ENCODE data around the gene ADRA1B. TPM values are rescaled to one million over a fixed set of nuclear protein-coding genes. Genes with fewer than 3 reads are reported as not detected.

Gene ADRA1B
- total RNA-seq, 1 donor from 2014 or later, result 0.66 TPM

DNA sequence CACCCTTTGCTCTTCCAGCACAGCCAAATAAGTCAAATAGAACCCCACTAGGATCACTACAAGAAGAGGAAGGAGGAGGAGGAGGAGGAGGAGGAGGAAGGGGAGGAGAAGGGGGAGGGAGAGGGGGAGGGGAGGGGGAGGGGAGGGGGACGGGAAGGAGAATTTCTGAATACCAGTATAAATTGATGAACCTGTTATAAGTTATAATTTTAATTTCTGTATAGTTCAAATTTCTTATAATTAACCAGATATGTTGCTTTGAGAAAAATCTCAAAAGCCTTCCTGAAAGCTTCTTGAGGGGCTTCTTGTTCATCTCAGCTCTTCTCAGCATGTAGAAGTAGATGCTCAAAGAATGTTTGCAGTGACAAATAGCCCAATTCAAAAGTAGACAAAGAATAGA lies 15.0 kb upstream of the ADRA1B start:
- Mint-ChIP-seq H3K4me3 (ENCODE audit: unreplicated experiment) (no peak overlapping the region), H3K27me3 (ENCODE audit: unreplicated experiment) (peaks cover 3% of the 10 kb centered on the region), H3K27ac (ENCODE audit: unreplicated experiment) (no peak overlapping the region), H3K9me3 (ENCODE audit: unreplicated experiment) (no peaks in the 10 kb centered on the region), H3K4me1 (ENCODE audit: low read depth, unreplicated experiment) (peaks cover 5% of the 10 kb centered on the region), H3K36me3 (ENCODE audit: unreplicated experiment) (no peaks in the 10 kb centered on the region)
- no peak for DNase-seq
- TF ChIP-seq, protein P1, sequence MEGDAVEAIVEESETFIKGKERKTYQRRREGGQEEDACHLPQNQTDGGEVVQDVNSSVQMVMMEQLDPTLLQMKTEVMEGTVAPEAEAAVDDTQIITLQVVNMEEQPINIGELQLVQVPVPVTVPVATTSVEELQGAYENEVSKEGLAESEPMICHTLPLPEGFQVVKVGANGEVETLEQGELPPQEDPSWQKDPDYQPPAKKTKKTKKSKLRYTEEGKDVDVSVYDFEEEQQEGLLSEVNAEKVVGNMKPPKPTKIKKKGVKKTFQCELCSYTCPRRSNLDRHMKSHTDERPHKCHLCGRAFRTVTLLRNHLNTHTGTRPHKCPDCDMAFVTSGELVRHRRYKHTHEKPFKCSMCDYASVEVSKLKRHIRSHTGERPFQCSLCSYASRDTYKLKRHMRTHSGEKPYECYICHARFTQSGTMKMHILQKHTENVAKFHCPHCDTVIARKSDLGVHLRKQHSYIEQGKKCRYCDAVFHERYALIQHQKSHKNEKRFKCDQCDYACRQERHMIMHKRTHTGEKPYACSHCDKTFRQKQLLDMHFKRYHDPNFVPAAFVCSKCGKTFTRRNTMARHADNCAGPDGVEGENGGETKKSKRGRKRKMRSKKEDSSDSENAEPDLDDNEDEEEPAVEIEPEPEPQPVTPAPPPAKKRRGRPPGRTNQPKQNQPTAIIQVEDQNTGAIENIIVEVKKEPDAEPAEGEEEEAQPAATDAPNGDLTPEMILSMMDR (IDR thresholded peaks at IDR 0.05; ENCODE audit: partially characterized antibody, unreplicated experiment), result no peak

DNA sequence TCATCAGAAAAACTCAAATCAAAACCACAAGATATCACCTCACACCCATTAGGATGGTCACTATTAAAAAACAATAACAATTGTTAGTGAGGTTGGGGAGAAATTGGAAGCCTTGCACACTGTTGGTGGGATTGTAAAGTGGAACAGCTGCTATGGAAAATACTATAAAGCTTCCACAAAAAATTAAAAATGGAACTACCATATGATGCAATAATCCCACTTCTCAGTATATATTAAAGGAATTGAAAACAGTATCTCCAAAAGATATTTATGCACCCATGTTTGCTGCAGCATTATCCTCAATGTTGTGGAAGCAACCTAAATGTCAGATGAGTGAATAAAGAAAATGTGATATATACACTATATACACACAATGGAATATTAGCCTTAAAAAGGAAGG lies 14.5 kb upstream of the ADRA1B start:
- H3K27me3 Mint-ChIP-seq (ENCODE audit: unreplicated experiment), result peaks cover 3% of the 10 kb centered on the region
- no peak overlapping the region for H3K4me3 Mint-ChIP-seq (ENCODE audit: unreplicated experiment)
- no peaks in the 10 kb centered on the region for H3K9me3 Mint-ChIP-seq (ENCODE audit: unreplicated experiment)
- TF ChIP-seq, protein P1 (IDR thresholded peaks at IDR 0.05; ENCODE audit: partially characterized antibody, unreplicated experiment), result no peak
- no peak overlapping the region for H3K27ac Mint-ChIP-seq (ENCODE audit: unreplicated experiment)
- H3K4me1 Mint-ChIP-seq (ENCODE audit: low read depth, unreplicated experiment), result peaks cover 5% of the 10 kb centered on the region
- no peaks in the 10 kb centered on the region for H3K36me3 Mint-ChIP-seq (ENCODE audit: unreplicated experiment)
- DNase-seq, result no peak

DNA sequence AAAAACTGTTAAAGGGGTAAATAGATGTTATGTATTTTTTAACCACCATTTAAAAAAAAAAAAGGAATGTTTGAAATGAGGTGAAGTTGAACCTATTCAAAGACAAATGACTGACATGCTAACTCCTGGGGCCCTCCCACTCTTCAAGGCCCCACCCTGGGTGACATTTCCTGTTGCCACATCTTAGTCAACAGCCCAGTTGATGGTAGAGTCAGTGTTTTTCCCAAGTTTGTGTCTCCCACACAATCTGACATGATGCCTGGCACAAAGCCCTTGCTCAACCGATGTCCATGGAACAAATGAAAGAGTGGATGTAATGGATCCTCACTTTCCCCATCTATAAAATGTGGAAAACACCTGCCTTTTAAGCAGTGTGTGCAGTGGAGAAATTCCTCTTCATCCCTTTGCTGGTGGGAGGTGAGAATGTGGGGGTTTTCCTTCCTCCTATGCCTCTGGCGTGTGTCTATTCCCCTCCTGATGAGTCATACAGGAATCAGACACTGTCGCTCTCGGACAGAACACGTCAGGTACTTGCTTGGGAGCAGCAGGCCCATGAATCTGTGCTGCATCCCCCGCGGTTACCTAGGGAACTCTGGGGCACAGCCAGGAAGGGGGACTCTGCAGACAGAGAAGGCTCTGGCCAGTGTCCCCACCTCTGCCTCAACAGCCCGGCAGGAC lies 13.7 kb upstream of the ADRA1B start:
- peaks cover 5% of the 10 kb centered on the region for H3K4me1 Mint-ChIP-seq (ENCODE audit: low read depth, unreplicated experiment)

DNA sequence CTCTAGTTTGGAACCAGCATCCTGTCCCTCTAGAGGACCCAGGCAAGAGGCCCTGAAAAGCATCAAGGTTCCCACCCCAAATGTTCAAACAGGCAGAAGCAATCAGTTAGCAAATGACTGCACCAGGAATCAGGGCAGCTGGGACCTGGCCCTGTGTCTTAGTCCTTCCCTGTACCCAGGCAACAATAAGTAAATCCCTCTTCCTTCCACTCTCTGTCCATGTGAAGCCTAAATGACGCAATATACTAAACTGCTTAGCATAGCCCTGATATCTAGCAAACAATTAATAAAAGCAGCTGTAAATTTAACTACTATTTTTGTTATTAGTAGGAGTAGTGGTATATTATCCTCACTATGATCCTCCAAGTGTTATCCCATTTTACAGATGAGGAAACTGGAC lies 13.2 kb upstream of the ADRA1B start:
- Mint-ChIP-seq H3K27me3 (ENCODE audit: unreplicated experiment) (peaks cover 3% of the 10 kb centered on the region), H3K4me1 (ENCODE audit: low read depth, unreplicated experiment) (peaks cover 5% of the 10 kb centered on the region), H3K4me3 (ENCODE audit: unreplicated experiment) (no peak overlapping the region), H3K9me3 (ENCODE audit: unreplicated experiment) (no peaks in the 10 kb centered on the region), H3K36me3 (ENCODE audit: unreplicated experiment) (no peaks in the 10 kb centered on the region), H3K27ac (ENCODE audit: unreplicated experiment) (no peak overlapping the region)
- DNase-seq, result no peak
- TF ChIP-seq, protein P1 (IDR thresholded peaks at IDR 0.05; ENCODE audit: partially characterized antibody, unreplicated experiment), result no peak

More for the DNA sequence above, 13.7 kb upstream of the ADRA1B start:
- no peak for DNase-seq
- TF ChIP-seq, protein P1 (IDR thresholded peaks at IDR 0.05; ENCODE audit: partially characterized antibody, unreplicated experiment), result no peak
- no peak overlapping the region for H3K4me3 Mint-ChIP-seq (ENCODE audit: unreplicated experiment)
- no peaks in the 10 kb centered on the region for H3K9me3 Mint-ChIP-seq (ENCODE audit: unreplicated experiment)
- no peaks in the 10 kb centered on the region for H3K36me3 Mint-ChIP-seq (ENCODE audit: unreplicated experiment)
- no peak overlapping the region for H3K27ac Mint-ChIP-seq (ENCODE audit: unreplicated experiment)
- H3K27me3 Mint-ChIP-seq (ENCODE audit: unreplicated experiment), result peaks cover 3% of the 10 kb centered on the region

DNA sequence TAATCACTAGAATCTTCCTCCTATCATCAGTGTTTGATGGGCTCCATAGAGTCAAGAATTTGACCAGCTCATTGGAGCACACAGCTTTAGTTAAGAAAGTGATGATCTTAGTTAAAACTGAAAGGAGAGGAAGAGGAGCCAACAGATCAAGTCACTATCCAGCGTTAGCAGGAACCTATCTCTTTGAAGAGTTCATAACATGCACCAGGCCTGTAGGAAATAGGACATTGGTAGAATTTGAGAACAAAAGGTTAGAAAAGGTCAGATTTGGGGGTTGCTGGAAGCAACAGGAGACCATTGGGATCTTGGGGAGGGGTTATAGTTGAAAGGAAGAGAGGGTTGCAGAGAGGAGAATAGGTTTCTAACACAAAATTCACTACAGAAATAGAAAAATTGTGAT lies 11.4 kb upstream of the ADRA1B start:
- no peak overlapping the region for H3K27ac Mint-ChIP-seq (ENCODE audit: unreplicated experiment)
- H3K27me3 Mint-ChIP-seq (ENCODE audit: unreplicated experiment), result peaks cover 3% of the 10 kb centered on the region
- no peak for DNase-seq
- H3K9me3 Mint-ChIP-seq (ENCODE audit: unreplicated experiment), result no peaks in the 10 kb centered on the region
- no peaks in the 10 kb centered on the region for H3K36me3 Mint-ChIP-seq (ENCODE audit: unreplicated experiment)
- TF ChIP-seq, protein P1 (IDR thresholded peaks at IDR 0.05; ENCODE audit: partially characterized antibody, unreplicated experiment), result no peak
- no peak overlapping the region for H3K4me3 Mint-ChIP-seq (ENCODE audit: unreplicated experiment)
- peaks cover 7% of the 10 kb centered on the region for H3K4me1 Mint-ChIP-seq (ENCODE audit: low read depth, unreplicated experiment)
